ENCODE results near the gene POLA2.
"Not testable (repeated sequence)": the region's sequence is repeated elsewhere in the genome, so short reads cannot be mapped to it uniquely, and the experiment has no call there.

Gene POLA2

GRCh38 chr11:65242389-65242788, 19.4 kb upstream of the POLA2 start:
- DNase-seq (ENCODE audit: low read depth) = no peak

GRCh38 chr11:65243797-65244196, 18.0 kb upstream of the POLA2 start:
- DNase-seq (ENCODE audit: low read depth) = no peak

- DNase-seq (ENCODE audit: low read depth) = not testable (repeated sequence)
Measured at GRCh38 chr11:65245046-65245445, 16.7 kb upstream of the POLA2 start.

GRCh38 chr11:65246506-65246905, 15.3 kb upstream of the POLA2 start:
- DNase-seq (ENCODE audit: low read depth) = no peak

GRCh38 chr11:65248184-65248710, 13.5 kb upstream of the POLA2 start:
- not testable (repeated sequence) for DNase-seq (ENCODE audit: low read depth)

- no peak for DNase-seq (ENCODE audit: low read depth)
Measured at GRCh38 chr11:65251476-65251875, 10.3 kb upstream of the POLA2 start.

GRCh38 chr11:65254724-65255123, 7.0 kb upstream of the POLA2 start:
- no peak for DNase-seq (ENCODE audit: low read depth)

GRCh38 chr11:65258988-65259387, 2.8 kb upstream of the POLA2 start:
- DNase-seq (ENCODE audit: low read depth) = no peak

GRCh38 chr11:65260302-65260701, 1.5 kb upstream of the POLA2 start:
- DNase-seq (ENCODE audit: low read depth) = no peak

- DNase-seq (ENCODE audit: low read depth) = no peak
Measured at GRCh38 chr11:65260756-65261590, 789 bp upstream of the POLA2 start.

- DNase-seq (ENCODE audit: low read depth) = no peak
Measured at GRCh38 chr11:65262381-65262680, 569 bp downstream of the POLA2 start.

- DNase-seq (ENCODE audit: low read depth) = no peak
Measured at GRCh38 chr11:65262776-65263175, 1.0 kb downstream of the POLA2 start.

- not testable (repeated sequence) for DNase-seq (ENCODE audit: low read depth)
Measured at GRCh38 chr11:65264747-65265146, 3.0 kb downstream of the POLA2 start.

- no peak for DNase-seq (ENCODE audit: low read depth)
Measured at GRCh38 chr11:65266210-65266609, 4.4 kb downstream of the POLA2 start.

- no peak for DNase-seq (ENCODE audit: low read depth)
Measured at GRCh38 chr11:65274735-65275682, 13.2 kb downstream of the POLA2 start.

GRCh38 chr11:65275906-65276305, 14.1 kb downstream of the POLA2 start:
- DNase-seq (ENCODE audit: low read depth) = no peak

- no peak for DNase-seq (ENCODE audit: low read depth)
Measured at GRCh38 chr11:65277631-65278277, 16.0 kb downstream of the POLA2 start.

- DNase-seq (ENCODE audit: low read depth) = no peak
Measured at GRCh38 chr11:65278356-65278755, 16.6 kb downstream of the POLA2 start.

- no peak for DNase-seq (ENCODE audit: low read depth)
Measured at GRCh38 chr11:65279279-65279678, 17.5 kb downstream of the POLA2 start.

- DNase-seq (ENCODE audit: low read depth) = no peak
Measured at GRCh38 chr11:65279741-65280440, 18.1 kb downstream of the POLA2 start.

GRCh38 chr11:65280646-65281045, 18.9 kb downstream of the POLA2 start:
- DNase-seq (ENCODE audit: low read depth) = no peak

- no peak for DNase-seq (ENCODE audit: low read depth)
Measured at GRCh38 chr11:65286686-65287085, 24.9 kb downstream of the POLA2 start.

Data from activated T-helper 1 cell treated with Interleukin-2 at 50 U/mL for 16 hours (primary cell).